Measurements from ENCODE around the gene TPX2.

Gene TPX2

GRCh38 chr20:31833931-31834521, 94.9 kb downstream of the TPX2 start:
- DNase-seq (ENCODE audit: low read depth in 2 of 2): no peak

- DNase-seq (ENCODE audit: low read depth in 2 of 2): no peak
Measured at GRCh38 chr20:31835554-31835953, 96.5 kb downstream of the TPX2 start.

GRCh38 chr20:31835977-31836852, 97.1 kb downstream of the TPX2 start:
- DNase-seq (ENCODE audit: low read depth in 2 of 2): peak in 1 of 2 donors; percentile 5

GRCh38 chr20:31836853-31837608, 97.9 kb downstream of the TPX2 start:
- DNase-seq (ENCODE audit: low read depth in 2 of 2): no peak

GRCh38 chr20:31837896-31838397, 98.9 kb downstream of the TPX2 start:
- no peak for DNase-seq (ENCODE audit: low read depth in 2 of 2)

- DNase-seq (ENCODE audit: low read depth in 2 of 2): no peak
Measured at GRCh38 chr20:31838646-31839292, 99.7 kb downstream of the TPX2 start.

GRCh38 chr20:31839782-31840487, 100.8 kb downstream of the TPX2 start:
- DNase-seq (ENCODE audit: low read depth in 2 of 2): no peak

- DNase-seq (ENCODE audit: low read depth in 2 of 2): no peak
Measured at GRCh38 chr20:31840906-31841816, 102.1 kb downstream of the TPX2 start.

GRCh38 chr20:31841928-31842327, 102.8 kb downstream of the TPX2 start:
- no peak for DNase-seq (ENCODE audit: low read depth in 2 of 2)

GRCh38 chr20:31842471-31843157, 103.5 kb downstream of the TPX2 start:
- no peak for DNase-seq (ENCODE audit: low read depth in 2 of 2)

GRCh38 chr20:31843288-31843687, 104.2 kb downstream of the TPX2 start:
- DNase-seq (ENCODE audit: low read depth in 2 of 2): no peak

GRCh38 chr20:31843881-31844280, 104.8 kb downstream of the TPX2 start:
- no peak for DNase-seq (ENCODE audit: low read depth in 2 of 2)

- no peak for DNase-seq (ENCODE audit: low read depth in 2 of 2)
Measured at GRCh38 chr20:31844737-31845299, 105.7 kb downstream of the TPX2 start.

GRCh38 chr20:31845300-31845863, 106.3 kb downstream of the TPX2 start, which contains the start of gene FOXS1:
Gene FOXS1 (minus strand): TSS chr20:31845604. CDS start chr20:31845542, 62 bp downstream.
- DNase-seq (ENCODE audit: low read depth in 2 of 2): no peak

GRCh38 chr20:31846793-31847138, 107.7 kb downstream of the TPX2 start:
- no peak for DNase-seq (ENCODE audit: low read depth in 2 of 2)

GRCh38 chr20:31848088-31848999, 109.3 kb downstream of the TPX2 start:
- no peak for DNase-seq (ENCODE audit: low read depth in 2 of 2)

- DNase-seq (ENCODE audit: low read depth in 2 of 2): no peak
Measured at GRCh38 chr20:31849306-31849930, 110.3 kb downstream of the TPX2 start.

All from stimulated activated CD8-positive, alpha-beta memory T cell treated with anti-CD3 and anti-CD28 coated beads, Interleukin-7, amount 100 ng/mL, for 4 hours (primary cell).